ENCODE results near the gene TEF.
A peak's percentile ranks its signal among the peaks of the same experiment; 100 is the strongest.

Gene TEF

GRCh38 chr22:41355895-41356294, 25.8 kb upstream of the TEF start:
- no peak for DNase-seq

DNA sequence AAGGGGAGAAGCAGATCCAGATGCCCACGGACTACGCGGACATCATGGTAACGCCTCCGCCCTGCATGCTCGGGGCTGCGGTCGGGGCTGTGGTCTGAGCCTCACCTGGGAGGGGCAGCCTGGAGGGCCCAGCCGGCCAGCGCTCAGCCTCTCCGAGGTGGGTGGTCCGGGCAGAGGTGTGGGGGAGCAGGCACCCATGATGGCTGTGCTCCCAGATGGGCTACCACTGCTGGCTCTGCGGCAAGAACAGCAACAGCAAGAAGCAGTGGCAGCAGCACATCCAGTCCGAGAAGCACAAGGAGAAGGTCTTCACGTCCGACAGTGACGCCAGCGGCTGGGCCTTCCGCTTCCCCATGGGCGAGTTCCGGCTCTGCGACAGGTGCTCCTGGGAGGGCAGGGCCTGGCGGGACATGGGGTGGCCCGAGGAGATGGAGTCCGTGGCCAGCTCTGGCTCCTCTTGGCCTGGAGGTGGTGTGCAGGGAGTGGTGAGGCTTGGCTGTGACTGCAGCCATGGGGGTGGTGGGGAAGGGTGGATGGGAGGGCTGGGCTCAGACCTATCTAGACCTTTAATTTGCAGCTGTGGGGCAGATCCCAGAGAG, 25.2 kb upstream of the TEF start:
- DNase-seq, result no peak

GRCh38 chr22:41357191-41357590, 24.6 kb upstream of the TEF start:
- DNase-seq, result no peak

GRCh38 chr22:41358927-41359326, 22.8 kb upstream of the TEF start:
- no peak for DNase-seq

DNA sequence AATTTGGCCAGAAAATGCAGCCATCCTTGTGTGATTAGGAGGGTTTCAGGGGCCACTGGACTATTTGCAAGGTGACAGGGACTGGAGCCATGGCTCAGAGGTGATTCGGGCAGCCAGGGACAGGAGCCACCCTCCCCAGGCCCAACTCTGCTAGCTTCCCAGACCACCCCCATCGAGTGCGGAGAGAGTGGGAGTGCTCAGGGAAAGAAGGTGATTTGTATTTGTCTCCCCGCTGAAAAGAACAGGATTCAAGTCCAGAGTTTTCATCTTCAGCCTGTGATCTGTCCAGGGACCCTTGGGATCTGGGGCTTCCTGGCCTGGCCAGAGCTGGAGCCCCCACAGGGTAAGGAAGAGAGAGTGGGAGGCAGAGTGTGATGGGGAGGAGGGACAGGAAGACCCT, 22.4 kb upstream of the TEF start:
- DNase-seq, result no peak

DNA sequence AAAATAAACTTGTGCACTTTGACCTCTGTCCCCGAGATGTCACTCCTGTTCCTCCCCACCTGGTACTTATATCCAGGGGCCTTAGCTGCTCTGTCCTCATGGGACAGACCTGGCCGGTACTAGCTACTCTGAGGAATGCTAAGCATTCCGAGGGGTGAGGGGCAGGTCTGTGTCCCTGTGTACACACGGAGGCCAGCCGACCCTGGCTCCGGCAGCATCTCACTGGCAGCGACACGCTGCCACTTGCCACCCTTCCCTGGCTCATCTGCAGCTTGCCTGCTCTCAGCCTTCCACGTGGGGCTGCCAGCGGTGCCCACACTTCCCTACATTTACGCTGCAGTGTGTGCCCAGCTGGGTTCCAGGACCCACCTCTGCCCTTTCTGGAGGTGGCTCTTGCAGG, 21.6 kb upstream of the TEF start:
- no peak for DNase-seq

GRCh38 chr22:41361716-41362310, 19.9 kb upstream of the TEF start:
- DNase-seq, result no peak

GRCh38 chr22:41362615-41363014, 19.1 kb upstream of the TEF start:
- no peak for DNase-seq

DNA sequence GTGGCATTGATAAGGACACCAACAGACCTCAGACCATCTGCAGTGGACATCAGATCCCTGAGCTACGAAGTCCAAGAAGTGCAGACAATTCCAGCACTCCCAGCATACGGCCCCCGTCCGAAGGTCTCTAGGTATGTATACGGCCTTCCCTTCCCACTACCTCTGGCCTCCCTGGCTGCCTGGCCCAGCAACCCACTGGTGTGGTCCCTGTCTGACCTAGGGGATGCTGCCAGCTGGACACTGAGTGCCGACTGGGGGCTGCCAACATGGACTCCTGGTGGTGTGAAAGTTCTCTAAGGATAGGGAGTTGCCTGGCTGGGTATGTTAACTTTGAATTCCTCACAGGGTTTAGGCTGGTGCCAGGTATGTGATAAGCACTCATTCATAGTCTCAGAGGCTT, 17.5 kb upstream of the TEF start:
- DNase-seq, result no peak

GRCh38 chr22:41364955-41365354, 16.8 kb upstream of the TEF start:
- no peak for DNase-seq

DNA sequence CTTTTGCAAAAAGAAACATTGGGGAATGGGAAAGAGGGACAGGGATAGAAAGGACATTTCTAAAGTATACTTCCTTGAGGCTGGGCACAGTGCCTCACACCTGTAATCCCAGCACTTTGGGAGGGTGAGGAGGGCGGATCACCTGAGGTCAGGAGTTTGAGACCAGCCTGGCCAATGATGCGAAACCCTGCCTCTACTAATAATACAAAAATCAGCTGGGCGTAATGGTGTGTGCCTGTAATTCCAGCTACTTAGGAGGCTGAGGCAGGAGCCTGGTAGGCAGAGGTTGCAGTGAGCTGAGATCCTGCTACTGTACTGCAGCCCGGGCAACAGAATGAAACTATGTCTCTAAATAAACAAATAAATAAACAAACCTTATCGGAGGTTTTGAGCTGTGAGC, 16.3 kb upstream of the TEF start:
- no peak for DNase-seq

GRCh38 chr22:41366323-41367029, 15.3 kb upstream of the TEF start:
- no peak for DNase-seq

DNA sequence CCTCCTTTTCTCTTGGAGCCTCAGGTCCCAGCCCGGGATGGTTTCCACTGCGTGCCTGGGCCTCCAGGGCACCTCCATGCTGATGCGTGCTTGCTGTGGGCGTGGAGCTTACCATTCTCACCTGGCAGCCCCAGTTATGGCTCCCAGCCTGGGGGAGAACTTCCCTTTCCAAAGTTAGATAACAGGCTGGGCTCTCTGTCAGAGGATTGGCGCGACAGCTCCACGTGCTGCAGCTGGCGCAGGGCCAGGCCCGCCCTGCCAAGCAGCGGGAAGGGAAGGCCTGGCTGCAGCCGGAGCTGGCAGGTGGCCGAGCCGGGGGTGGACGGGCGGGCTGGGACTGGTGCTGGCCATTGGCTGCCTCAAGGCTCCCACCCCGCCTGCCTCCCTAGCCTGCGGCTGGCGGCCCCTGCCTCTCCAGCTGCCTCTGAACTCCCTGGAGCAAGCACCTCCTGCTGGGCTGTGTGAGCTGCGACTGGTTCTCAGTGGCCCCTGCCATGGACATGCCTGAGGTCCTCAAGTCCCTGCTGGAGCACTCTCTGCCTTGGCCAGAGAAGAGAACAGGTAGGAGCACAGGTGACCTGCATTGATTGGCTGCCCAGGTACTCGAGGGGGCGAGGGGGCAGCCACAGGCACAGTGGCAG, 14.6 kb upstream of the TEF start:
- peak; percentile 84 for DNase-seq

- DNase-seq, result no peak
These were observed 13.8 kb upstream of the TEF start for GRCh38 chr22:41367680-41368542.

DNA sequence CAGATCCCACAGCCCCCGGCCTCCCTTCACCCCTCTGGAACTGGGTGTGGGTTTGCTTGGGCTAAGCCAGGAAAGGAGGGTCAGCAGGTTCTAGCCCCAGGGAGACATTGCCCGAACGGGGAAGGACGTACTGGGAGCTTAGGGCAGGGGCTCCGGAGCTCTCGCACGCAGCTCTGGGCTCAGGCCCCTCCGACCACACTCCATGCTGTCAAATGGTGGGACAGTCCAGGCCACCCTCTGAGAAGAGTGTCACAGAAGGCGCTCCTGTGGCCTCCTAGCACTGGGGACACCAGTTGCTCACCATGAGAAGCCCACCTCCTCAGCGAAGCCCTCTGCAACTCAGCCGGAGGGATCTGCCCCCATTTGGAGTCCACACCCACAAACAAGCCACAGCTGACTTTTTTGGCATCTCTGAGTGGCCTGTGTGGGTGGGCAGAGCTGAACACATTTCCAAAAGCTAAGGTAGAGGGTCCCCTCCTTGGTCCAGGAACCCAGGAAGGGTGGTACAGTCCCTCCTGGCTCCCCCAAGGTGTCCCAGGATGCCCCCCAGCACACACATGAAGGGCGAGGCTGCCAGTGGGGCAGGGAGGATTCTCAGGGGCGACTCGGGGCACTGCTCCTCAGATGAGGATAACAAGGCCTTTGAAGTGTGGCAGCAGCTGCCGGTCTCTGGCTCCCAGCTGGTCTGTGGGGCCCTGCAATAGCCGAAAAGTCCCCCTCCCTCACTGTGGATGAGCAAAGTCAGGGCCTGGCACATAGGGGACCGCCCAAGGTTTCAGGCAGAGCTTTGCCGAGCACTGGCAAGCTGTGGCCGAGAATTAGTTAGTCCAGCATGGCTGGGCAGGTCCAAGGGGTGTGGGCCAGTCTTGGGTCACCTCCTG, 13.0 kb upstream of the TEF start:
- DNase-seq, result no peak

DNA sequence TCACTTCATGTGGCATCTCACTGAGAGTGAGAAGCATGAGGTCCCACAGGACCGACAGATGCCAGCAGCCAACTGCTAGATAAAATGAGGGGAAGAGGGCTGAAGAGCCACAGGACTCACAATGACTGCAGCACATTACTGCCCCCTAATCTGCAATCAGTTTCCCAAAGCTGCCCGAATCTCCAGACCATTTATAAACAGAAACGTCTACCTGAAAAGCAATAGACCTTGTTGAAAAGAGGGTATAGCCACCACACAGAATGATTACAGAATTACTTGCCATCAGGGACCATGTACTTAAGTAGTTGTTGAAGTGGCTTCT, 12.4 kb upstream of the TEF start:
- no peak for DNase-seq

DNA sequence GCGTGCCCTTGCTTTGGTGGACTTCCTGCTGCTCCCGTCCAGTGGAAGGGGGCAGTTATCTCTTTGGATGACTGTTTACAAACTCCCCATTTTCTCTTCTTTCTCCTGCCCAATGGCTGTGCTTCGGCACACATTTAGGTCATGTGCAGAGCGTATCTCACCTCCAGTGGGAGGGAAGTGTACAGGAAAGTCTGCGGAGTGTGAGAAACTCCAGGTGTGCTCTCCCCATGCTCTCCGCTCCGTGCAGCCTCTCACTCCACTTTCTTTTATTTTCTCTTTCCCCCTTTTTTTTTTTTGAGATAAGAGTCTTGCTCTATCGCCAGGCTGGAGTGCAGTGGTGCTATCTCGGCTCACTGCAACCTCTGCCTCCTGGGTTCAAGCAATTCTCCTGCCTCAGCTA, 11.9 kb upstream of the TEF start:
- DNase-seq, result no peak

DNA sequence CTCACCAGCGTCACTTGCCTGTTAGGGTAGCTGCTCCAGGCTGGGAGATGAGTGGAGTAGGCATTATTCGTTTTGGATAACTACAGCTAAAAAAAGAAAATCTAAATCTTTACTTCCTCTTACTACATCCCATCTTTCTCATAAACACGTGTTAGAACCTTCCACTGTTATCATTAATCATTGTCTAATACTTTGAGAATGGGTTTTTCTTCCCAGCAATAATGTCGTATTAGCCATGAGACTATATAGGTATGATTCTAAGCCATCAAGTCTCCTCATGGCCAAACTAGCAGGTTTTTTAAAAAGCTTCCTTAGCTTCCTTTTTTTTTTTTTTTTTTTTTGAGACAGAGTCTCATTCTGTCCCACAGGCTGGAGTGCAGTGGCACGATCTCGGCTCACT, 3.9 kb upstream of the TEF start:
- DNase-seq, result peak; percentile 15

- peak; percentile 60 for DNase-seq
These were observed 781 bp upstream of the TEF start for GRCh38 chr22:41380993-41381328.

DNA sequence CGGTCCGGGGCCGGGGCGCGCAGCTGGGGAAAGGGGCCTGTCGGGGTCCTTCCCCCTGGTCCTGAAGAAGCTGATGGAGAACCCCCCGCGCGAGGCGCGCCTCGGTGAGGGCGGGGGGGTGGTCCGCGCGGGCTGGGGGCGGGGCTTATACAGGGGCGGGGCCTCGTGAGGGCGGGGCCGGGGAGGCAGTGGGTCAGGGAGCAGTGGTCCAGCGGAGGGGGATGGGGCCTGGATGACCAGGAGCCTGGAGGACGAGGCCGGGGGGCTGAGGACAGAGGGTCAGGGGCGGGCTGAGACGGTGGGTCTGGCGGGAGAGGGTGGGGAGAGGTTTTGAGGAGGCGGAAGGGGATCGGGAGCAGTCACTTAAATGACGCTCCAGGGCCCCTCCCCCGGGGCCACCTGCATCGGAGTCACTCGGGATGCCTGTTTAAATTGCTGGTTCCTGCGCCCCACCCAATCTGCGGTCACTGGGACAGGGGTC, 396 bp downstream of the TEF start:
- DNase-seq, result peak; percentile 46

DNA sequence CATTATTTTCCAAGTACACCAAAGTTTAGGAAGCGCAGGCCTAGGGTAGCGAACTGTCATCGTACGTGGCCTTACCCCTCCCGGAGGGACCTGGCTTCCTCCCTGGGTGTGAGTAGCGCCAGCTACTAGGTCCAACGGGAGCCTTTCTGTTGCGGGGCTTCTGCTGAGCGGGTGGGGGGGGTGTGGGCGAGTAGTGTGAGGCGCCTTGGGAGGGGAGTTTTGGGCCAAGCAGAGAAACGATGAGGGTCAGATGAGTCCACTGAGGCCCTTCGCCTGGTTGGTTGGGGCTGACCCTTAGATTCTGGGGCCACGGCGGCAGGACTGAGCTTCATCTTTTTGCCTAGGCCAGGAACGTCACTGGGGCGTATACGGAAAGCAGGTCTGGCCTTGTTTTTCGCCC, 868 bp downstream of the TEF start:
- DNase-seq, result no peak

DNA sequence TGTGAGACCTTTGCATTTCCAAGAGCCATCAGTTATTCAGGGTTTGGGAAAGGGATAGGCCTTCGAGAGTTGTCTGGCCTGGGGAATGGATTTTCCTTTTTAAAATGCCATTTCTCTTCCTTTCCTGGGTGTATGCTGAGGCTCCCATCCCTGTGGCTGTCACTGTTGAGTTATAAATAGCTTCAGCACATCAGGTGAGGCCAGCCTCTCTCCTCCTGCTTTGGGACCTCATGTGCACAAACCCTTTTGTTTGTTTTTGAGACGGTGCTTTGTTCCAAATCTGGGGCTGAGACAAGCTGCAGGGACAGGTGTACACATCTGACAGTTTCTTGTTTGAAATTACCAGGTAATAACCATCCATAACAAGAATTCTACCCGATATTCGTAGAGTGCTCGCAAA, 1.3 kb downstream of the TEF start:
- DNase-seq, result no peak

All from suppressor macrophage treated with lipopolysaccharide for 4 hours (primary cell).